Left ventricle myocardium superior (tissue), 1 donor: Measurements from ENCODE around the gene DENND5B. TPM values are rescaled to one million over a fixed set of nuclear protein-coding genes. Genes with fewer than 3 reads are reported as not detected.
A peak's percentile ranks its signal among the peaks of the same experiment; 100 is the strongest.
"Not testable (repeated sequence)": the region's sequence is repeated elsewhere in the genome, so short reads cannot be mapped to it uniquely, and the experiment has no call there.

ENCODE experiments used
- ATAC-seq: fragments of 200-7000 bp; cut with Tn5 transposase; one replicate; pipeline ENCODE4 v1.9.1; 2020; ENCODE audit warnings: mild to moderate bottlenecking, moderate library complexity
- DNase-seq: peaks from one replicate; pipeline ENCODE4 v3.0.0-alpha.2; 2020
- intact Hi-C: fragments of 100-400 bp; cut with micrococcal nuclease; formaldehyde crosslinking; loops from one replicate; pipeline ENCODE4 v1.11.0; 2022
- long read RNA-seq: library from polyadenylated mRNA; unstranded; transcript quantifications from one replicate; pipeline ENCODE4 v2.0.0, GENCODE V29; 2021
- total RNA-seq: library from RNA; stranded (reverse); fragmentation: NEBNext Ultra II Directional; extraction: Animal tissue kit (Norgen Biotek cat#: 25700); gene quantifications from one replicate; pipeline ENCODE4 v1.2.1, GENCODE V29; 2021
- donor health status: DM: no; HTN: yes; CAD: no; lungs with severe emphysema.

The DENND5B gene
- total RNA-seq = 43.7 TPM
- long read RNA-seq, partial matches to known transcripts = 10 of 39 reads
- long read RNA-seq, other reads (novel, unspliced or antisense) = 29 of 39 reads

DNA sequence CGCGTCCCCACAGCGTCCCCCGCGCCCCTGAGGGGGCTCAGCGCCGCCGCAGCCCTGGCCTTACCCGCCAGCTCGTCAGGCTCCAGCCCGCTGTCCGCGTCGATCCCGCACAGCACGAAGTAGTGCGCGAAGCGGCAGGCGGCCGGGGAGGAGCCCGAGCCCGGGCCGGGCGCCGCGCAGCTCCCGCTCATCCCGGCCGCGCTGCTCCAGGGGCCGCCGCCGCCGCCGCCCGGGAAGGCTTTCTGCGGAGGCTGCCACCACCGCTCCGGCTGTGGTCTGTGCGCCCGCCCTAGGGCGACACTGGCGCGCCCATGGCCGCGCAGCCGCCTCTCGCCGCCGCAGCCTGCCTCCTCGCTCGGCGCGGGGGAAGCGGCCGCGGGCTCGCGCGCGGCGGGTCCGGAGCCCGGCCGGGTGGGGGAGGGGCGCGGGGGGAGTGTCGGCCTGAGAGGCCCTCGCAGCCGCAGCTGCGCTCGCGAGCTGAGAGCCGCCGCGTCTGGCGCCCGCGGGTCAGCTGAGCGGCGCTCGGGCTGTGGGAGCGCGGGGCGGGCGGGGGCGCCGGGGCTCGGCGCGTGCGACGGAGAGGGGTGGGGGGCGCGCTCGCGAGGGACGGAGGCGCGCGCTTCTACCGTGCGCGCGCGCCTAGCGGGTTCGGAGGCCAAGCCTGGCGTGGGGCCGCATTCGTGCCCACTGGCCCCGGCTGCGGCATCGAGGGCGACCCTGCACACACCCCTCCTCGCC, at the start of gene DENND5B:
Gene DENND5B, minus strand, starts transcription at position 495 of the 738 bp plus-strand sequence. Its CDS starts 304 bp downstream, at position 191.
- intact Hi-C loops = no loop called here
- peak; percentile 85 for ATAC-seq

DNA sequence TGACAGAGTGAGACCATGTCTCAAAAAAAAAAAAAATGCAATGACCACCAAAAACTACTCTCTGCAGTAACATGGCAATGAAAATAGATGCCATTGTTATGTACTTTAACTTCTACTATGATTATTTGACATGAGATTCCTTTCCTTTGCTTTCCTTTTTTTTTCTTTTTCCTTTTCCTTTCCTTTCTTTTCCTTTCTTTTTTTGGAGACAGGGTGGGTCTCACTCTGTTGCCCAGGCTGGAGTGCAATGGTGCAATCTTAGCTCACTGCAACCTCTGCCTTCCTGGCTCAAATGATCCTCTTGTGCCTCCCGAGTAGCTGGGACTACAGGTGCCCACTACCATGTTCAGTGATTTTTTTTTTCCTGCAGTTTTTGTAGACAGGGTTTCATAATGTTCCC, 43.7 kb upstream of the DENND5B start:
- intact Hi-C loops = no loop called here
- DNase-seq (no peak), ATAC-seq (no peak)

More for the DNA sequence above, at the start of gene DENND5B:
- peak; percentile 92 for DNase-seq

DNA sequence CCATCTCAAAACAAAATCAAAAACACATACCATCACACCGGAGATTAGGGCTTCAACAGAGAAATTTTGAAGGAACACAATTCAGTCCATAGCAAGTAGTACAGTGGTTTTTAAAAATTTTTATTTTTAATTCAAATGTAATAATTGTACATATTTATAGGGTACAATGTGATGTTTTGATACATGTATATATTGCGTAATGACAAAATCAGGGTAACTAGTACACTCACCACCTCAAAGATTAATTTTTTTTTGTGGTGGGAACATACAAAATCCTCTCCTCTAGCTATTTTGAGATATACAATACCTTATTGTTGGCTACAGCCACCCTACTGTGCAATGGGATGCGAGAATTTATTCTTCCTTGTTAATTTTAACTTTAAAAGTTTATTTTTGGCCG, 42.5 kb upstream of the DENND5B start:
- DNase-seq (no peak), ATAC-seq (no peak)
- intact Hi-C loops = no loop called here

DNA sequence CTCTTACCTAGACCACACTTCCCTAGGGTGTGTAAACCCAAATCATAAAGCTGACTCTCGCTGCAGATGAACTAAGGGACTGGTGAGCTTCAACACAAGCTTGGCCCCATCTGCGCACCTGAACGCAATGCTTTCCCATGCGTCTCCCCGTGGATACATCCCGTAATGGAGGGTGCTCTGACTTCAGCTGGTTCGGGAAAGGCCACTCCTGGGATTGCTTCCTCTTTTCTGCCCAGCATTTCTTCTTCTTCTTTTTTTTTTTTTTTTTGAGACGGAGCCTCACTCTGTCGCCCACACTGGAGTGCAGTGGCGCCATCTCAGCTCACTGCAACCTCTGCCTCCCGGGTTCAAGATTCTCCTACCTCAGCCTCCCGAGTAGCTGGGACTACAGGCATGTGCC, 40.9 kb upstream of the DENND5B start:
- ATAC-seq = no peak
- intact Hi-C loops = no loop called here
- no peak for DNase-seq

DNA sequence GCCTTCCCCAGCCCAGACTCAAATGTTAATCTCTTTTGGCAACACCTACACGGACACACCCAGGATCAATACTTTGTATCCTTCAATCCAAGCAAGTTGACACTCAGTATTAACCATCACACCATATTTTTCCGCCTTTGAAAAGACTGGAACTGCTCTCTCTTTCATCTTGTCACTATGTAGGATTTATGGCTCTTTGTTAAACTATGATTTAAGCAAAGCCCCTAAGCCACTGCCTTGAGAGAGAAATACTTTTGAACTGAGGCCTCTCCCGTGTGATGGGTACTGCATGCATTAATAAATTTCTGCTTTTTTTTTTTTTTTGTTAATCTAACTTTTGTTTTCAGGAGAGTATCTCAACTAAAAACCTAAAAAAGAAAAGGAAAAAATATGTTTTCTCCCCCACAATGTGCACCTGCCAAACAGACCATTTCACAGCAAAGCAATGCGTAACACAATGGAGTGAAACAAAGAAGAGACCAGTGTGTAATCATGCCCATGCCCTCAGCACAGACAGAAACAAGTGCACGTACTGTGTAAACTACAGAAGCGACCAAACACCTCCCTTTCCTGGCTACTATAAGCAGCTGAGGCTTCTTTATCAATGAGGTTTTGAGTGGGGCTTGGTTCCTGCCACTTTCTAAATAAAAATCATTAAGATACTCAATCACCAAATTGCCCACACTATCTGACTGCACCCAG, 40.2 kb upstream of the DENND5B start:
- DNase-seq = no peak
- intact Hi-C loops = no loop called here
- ATAC-seq = no peak

DNA sequence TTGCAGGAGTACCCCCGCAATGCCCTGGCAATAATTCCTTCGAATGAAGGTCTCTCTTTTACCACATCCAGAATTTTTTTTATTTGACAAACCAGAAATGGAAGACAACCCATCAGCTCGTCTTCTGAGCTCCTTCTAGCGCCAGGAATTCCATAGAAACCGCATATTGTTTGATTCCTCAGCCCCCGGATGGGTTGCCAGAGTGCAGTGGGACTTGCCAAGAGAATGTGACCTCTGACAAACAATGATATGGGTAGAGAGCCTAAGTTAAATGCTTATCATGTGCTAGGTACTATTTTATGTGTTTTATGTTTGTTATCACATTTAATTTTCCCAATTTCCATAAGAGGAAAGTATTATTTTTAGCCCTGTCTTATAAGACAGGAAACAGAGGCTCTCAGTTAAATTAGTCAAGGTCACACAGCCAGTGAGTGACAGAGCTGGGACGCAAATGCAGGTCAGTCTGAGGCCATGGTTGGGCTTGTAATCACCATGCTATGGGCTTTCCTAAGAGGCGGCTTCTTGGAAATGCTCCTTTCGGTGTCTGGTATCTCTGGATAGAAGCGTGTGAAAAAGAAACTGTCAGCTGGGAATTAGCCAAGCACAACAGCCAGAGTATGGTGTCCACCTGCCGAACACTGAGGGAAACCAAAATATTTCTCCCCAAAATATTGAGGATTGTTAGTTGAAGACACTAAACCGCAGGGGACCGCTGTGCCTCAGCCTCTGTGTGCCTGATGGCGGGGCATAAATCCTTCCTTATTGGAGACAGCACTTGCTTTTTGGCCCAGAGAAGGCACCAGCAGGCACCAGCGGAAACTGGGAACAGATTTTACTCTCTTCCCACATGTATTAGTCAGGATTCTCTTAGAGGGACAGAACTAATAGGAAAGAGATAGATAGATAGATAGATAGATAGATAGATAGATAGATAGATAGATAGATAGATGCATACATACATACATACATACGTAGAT, 39.1 kb upstream of the DENND5B start:
- peak; percentile 43 for DNase-seq
- intact Hi-C loops = no loop called here

DNA sequence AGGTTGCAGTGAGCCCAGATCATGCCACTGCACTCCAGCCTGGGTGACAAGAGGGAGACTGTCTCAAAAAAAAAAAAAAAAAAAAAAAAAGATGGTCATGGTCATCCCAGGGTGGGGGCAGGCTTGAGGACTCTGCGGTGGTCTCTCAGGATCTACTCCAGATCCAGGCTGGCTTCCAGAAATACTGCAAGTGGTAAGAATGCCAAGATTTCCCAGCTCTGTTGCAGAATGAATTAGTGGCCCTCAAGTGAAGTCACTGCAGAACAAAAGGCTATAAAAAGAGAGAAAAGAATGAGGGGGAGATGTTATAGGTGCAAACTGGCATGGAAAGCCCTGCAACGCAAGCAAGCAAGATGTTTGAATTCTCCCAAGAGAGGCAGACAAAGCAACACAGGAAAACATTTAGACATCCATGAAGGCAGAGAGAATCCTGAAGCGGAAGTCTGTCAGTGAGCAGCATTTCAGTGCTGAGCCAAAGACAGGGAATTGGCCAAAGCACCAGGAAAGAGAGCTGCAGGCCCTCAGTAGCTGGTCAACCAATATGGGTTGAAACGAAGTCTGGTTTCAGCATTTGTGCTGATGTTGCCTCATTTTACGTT, 36.6 kb upstream of the DENND5B start:
- intact Hi-C loops = no loop called here
- no peak for DNase-seq
- no peak for ATAC-seq

More for the DNA sequence above, 39.1 kb upstream of the DENND5B start:
- peak; percentile 96 for ATAC-seq

DNA sequence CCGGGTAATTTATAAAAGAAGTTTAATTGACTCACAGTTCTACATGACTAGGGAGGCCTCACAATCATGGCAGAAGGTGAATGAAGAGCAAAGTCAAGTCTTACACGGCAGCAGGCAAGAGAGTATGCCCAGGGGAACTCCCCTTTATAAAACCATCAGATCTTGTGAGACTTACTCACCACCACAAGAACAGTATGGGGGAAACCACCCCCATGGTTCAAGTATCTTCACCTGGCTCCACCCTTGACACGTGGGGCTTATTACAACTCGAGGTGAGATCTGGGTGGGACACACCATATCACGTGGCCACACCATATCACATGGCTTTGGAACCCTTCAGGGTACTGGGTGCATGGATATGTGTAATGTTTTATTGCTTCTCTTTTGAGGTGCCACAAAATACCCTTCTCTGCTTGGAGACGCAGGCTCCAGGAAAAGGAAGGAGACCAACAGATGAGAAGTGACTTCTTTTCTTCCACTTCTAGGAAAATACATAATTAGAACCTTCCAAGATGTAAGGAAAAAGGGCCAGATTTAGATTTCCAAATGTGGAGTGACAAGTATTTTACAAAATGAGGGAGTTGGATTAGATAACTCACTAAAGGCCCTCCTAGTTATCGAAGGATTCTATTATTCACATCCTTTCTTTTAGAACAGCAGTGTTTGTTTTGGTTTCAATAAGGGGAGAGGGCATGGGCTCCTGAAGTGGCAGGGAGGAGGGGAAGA, 35.5 kb upstream of the DENND5B start:
- ATAC-seq (no peak), DNase-seq (no peak)
- intact Hi-C loops = no loop called here

DNA sequence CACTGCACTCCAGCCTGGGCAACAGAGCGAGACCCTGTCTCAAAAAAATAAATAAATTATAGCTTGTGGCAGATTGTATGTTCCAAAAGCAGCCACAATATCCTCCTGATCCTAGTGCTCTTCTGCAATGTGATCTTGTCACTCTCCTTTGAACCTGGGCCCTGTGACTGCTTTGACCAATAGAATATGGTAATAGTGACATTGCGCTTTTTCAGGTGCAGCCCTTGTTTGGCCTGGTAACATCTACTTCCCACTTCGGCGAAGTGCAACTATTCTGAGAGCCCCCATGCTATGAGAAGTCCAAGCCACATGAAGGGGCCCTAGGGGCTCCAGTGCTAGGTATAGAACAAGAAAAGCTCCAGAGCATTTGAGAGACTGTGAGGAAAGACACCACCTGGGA, 31.1 kb upstream of the DENND5B start:
- intact Hi-C loops = no loop called here
- DNase-seq (no peak), ATAC-seq (no peak)

DNA sequence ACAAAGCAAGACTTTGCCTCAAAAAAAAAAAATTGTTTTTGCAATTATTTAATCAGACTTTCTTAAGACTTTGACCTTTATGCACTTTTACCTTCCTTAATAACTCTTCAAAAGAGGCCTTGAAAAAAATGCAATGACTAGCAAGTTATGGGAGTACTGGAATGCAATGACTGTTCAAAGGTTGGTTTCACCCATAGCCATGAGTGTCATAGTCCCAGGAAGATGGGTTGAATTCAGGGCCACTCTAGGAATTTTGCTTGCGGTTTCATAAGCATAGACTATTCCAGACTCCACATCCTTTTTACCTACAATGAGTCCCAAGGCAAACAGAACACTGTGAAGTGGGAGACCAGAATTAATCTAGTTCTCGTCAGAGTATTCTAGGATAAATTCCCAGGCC, 29.4 kb upstream of the DENND5B start:
- ATAC-seq = no peak
- intact Hi-C loops = no loop called here

DNA sequence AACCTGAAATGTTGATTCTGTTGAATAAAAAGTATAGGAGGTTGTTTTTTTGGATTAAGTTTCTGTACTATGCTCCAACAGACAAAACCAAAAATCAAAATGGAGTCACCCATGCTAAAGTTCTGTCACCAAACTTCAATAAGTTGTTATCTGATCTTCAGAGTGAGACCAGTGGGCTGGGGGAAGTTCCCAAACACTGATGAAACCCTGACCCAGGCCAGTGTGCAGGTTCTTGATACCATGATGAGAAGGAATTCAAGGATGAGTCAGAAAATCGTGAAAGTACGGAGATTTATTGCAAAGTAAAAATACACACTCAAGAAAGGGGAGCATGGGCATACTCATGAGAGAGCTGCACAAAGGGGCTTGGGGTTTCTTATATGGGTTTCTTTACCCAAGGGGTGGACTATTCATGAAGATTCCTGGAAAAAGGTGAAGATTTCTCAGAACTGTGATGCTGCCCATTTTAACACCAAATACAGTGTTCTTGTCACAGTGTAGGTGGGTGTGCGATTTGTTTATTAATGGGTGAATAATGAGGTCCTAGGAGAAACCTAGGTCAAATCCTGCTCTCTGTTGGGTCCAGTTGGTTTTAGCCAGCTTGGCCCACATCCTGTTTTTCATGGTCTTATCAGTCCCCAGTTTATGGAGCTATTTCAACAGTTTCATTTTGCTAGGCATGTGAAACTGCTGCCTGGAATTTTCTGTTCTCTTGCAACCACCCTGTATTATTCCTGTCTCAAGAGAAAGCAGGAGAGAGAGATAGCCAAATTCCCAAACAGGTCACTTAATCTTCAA, 27.5 kb upstream of the DENND5B start:
- no peak for ATAC-seq
- intact Hi-C loops = no loop called here
- DNase-seq = no peak

More for the DNA sequence above, 29.4 kb upstream of the DENND5B start:
- DNase-seq = no peak

DNA sequence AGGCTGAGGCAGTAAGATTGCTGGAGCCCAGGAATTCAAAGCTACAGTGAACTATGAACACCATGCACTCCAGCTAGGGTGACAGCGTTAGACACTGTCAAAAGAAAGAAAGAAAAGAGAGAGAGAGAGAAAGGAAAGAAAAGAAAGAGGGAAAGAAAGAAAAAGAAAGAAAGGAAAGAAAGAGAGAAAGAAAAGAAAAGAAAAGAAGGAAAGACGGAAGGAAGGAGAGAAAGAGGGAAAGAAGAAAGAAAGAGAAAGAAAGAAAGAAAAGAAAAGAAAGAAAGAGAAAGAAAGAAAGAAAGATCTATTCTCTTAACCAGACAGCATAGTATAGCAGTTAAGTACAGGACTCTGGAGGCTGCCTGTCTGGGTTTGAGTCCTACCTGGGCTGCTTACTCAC, 21.9 kb upstream of the DENND5B start:
- DNase-seq = no peak
- ATAC-seq = no peak
- intact Hi-C loops = no loop called here

DNA sequence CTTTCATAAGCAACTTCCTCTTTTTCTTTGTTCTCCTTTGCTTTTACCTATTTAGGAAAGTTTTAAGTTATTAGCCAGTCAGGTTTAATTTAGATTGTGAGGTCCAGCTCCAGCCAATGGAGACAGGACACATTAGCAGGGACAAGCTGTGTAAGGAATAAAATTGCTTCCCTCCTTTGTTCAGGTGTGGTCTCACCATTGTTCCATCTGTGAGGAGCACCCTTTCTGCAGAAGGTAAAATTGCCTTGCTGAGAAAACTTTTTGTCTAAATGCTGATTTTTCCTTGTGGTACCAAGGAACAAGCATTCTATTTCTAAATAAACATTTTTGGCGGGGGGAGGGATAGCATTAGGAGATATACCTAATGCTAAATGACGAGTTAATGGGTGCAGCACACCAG, 17.4 kb upstream of the DENND5B start:
- intact Hi-C loops, ATAC-seq, DNase-seq: not testable (repeated sequence)

DNA sequence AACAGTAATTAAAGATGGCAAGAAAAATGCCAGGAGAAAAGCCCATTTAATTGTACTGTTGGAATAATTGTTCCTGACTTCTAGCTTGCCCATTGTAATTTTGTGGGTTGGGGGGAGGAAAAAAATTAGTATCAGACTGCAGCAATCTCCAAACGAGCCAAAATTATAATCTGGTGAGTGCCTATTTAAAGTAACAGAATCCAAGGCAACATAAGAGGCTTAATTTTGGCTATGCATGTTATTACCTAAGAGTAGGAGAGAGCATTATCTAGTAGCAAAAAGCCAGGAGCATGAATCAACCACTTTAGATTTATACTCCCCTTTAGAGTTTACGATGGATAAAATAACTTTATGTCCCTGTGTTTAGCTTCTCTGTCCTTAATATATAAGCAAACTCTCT, 14.6 kb upstream of the DENND5B start:
- intact Hi-C loops = no loop called here
- ATAC-seq = peak; percentile 67
- no peak for DNase-seq

DNA sequence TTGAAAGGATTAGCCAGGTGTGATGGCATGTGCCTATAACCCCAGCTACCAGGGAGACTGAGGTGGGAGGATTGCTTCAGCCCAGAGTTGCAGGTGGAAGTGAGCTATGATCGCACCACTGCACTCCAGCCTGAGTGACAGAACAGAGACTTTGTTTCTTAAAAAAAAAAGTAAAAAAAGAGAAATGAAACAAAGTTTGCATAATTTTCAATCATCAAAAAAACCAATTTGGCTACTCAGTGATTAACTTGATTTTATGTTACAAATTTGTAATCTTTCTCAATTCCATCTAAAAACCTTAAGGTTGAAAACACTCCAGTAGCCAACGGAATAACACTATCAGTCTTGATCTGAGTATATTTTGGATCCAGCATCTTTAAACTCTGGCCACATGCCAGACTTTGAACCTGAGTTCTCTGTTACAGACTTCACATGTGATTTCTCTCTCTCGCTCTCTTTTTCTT, 12.6 kb upstream of the DENND5B start:
- intact Hi-C loops = no loop called here
- DNase-seq (no peak), ATAC-seq (no peak)

DNA sequence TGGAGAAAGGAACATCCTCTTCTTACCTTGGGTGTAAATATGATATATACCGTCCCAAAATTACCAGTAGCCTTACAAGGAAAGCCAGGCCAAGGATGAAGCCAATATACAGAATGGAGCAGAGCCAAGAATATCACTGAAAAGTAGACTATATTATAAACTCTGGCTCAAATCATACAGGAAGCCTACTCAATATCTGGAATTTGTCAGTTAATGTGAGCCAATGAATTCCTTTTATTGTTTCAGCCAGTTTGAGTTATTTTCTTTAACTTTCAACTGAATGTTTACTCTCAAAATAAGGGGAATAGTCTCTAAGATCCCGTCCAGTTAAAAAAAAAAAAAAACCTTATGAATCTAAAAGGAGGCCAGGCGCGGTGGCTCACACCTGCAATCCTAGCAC, 9.8 kb upstream of the DENND5B start:
- intact Hi-C loops = no loop called here
- ATAC-seq (no peak), DNase-seq (no peak)

DNA sequence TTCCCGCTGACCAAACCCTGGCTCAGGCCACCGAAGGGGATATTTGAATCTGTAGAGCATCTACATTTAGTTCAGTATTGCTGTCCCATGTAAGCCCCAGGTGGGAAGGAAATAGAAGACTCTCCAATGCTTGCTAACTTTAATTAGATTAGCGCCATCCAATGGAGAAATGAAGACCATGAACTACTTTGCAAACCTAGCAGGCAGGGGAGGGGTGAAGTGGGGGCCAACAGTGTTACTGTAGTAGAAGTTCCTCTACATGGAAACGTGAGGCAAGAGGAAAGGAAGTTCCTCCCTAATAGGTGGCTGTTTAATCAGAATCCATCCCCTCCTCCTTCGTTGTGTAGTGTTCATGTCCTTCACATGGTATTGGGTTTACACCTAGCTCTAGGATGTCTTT, 9.3 kb upstream of the DENND5B start:
- no peak for DNase-seq
- intact Hi-C loops = no loop called here
- ATAC-seq = no peak

DNA sequence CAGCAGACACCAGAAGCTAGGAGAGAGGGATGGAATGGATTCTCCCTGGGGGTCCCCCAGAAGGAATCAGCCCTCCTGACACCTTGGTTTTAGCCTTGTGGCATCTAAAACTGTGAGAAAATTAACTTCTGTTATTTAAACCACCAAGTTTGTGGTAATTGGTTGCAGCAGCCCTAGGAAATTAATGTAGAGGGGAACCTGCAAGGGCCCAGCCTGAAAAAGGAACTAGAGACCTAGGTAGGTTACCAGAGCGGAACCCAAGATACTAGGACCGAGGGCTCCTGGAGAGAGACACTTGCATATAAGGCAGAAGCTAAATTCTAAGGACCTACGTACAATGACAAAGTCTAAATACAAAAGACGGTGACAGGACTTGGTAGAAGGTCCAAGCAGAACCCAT, 8.1 kb upstream of the DENND5B start:
- ATAC-seq (no peak), DNase-seq (no peak)
- intact Hi-C loops = no loop called here
